GM12873 (cell line): Measurements from ENCODE around the gene APOBEC3A.

ENCODE experiments used
- TF ChIP-seq, protein P1 (sequence below): IDR thresholded peaks from 2 replicates; pipeline ENCODE4 v1.5.1; 2012; ENCODE audit warnings: low read depth, mild to moderate bottlenecking, moderate library complexity, low read length, control low read depth; ENCODE audit not compliant: insufficient read depth; ENCODE audit errors: missing control alignments

Gene APOBEC3A

DNA sequence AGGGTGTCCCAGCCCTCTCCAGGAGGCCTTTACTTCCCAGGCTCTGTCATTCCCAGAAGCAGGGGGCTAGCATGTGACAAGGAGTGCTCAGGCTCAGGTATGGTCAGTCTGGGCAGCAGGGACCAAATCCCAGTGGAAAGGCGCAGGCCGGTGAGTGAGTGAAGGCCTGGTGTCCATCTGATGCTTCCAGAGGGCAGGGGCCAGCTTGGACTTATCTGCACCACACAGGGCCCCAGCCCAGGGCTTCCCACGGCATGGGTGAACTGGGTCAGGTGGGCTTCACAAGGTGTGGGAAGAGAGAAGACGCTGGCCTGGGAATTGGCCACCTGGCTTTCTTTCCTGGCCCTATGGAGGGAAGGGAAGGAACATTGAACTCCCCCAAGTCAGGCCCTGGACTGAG is 20.4 kb upstream of the APOBEC3A start:
- TF ChIP-seq, protein P1, sequence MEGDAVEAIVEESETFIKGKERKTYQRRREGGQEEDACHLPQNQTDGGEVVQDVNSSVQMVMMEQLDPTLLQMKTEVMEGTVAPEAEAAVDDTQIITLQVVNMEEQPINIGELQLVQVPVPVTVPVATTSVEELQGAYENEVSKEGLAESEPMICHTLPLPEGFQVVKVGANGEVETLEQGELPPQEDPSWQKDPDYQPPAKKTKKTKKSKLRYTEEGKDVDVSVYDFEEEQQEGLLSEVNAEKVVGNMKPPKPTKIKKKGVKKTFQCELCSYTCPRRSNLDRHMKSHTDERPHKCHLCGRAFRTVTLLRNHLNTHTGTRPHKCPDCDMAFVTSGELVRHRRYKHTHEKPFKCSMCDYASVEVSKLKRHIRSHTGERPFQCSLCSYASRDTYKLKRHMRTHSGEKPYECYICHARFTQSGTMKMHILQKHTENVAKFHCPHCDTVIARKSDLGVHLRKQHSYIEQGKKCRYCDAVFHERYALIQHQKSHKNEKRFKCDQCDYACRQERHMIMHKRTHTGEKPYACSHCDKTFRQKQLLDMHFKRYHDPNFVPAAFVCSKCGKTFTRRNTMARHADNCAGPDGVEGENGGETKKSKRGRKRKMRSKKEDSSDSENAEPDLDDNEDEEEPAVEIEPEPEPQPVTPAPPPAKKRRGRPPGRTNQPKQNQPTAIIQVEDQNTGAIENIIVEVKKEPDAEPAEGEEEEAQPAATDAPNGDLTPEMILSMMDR, result no peak

GRCh38 chr22:38937541-38937940 is 19.9 kb upstream of the APOBEC3A start:
- TF ChIP-seq, protein P1, result no peak

DNA sequence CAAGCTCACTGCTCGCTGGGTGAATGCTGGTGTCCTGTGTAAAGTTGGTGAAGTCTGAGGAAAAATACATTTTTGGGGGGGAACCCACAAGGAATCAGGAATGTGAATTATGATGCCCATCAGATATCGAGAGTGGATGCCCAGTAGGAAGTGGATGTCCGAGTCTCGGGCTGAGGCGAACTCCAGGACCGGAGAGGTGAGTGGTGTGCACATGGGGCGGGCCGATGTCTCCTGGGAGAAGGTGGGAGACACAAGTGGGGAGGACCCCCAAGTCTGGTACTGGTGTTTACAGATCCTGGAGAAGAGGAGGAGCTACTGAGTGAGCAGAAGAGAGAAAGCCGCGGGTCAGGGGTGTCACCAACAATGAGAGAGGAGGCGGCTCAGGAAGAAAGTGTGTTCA is 19.2 kb upstream of the APOBEC3A start:
- TF ChIP-seq, protein P1, result no peak

GRCh38 chr22:38938925-38939324 is 18.5 kb upstream of the APOBEC3A start:
- TF ChIP-seq, protein P1, result no peak

GRCh38 chr22:38940811-38941384 is 16.5 kb upstream of the APOBEC3A start:
- TF ChIP-seq, protein P1, result no peak

DNA sequence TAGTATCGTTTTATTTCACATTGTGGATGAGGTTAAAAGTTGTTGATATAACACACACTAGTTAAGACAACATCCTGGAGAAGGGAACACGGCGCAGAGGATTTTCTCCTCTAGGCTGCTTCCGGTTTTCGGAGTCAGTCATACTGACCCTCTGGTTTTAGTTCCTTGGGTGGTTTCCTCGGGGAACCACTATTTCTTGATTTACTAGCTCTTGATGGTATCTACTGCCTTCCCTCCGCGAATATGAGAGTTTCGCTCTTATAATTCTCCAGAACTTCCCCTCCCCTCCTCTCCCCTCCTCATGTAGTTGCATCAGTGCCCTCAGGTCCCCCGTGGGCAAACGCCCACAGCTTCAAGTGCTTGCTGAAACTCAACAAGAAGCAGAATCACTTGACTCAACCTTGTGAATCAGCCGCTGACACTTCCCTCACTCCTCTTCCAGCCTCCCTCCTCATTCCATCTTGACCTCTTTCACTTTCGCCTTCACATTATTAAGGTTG is 15.9 kb upstream of the APOBEC3A start:
- TF ChIP-seq, protein P1, result no peak

- TF ChIP-seq, protein P1, result no peak
Measured at GRCh38 chr22:38942702-38943101, 14.7 kb upstream of the APOBEC3A start.
